ENCODE results near the gene ODF2.

GRCh38 chr9:128493424-128493823, 37.6 kb downstream of the ODF2 start:
- TF ChIP-seq CTCF (IDR thresholded peaks at IDR 0.05) (no peak), POLR2A (IDR thresholded peaks at IDR 0.05) (no peak)

All from breast epithelium (tissue), 3 donors.